Ramos (cell line): ENCODE measurements around the gene CALHM3.

Experiments used
- in situ Hi-C: fragments of 300-500 bp; cut with MboI; formaldehyde crosslinking; loops from one replicate; pipeline ENCODE4 v1.14.3; 2022; ENCODE audit warnings: low sequenced_read_pairs; ENCODE audit not compliant: unreplicated experiment

The CALHM3 gene

GRCh38 chr10:103429647-103430046 is 49.4 kb downstream of the CALHM3 start:
- in situ Hi-C loops, result no loop called here

- in situ Hi-C loops, result no loop called here
Measured at GRCh38 chr10:103428989-103429643, 49.9 kb downstream of the CALHM3 start.

- in situ Hi-C loops, result no loop called here
Measured at GRCh38 chr10:103427866-103428265, 51.2 kb downstream of the CALHM3 start.

DNA sequence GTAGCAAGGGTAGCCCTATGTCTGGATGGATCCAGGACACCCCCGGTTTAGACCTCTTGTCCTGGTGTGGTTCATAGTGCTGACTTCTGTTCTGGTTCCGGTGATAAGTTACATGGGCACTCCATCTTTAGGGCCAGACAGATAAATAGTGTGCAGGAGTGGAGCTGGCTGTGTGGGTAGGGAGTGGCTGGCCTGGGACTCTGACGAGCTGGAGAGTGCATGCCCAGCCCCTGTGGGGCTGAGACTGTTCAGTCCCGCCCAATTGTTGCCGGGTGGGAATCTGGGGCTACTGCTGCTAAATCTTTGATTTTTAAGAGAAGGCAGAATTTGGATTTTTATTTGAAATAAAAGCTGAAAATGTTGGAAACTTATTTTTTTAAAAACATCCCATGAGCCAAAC is 55.3 kb downstream of the CALHM3 start:
- in situ Hi-C loops, result no loop called here
